ENCODE measurements around the gene BTBD17. TPM values are rescaled to one million over a fixed set of nuclear protein-coding genes. Genes with fewer than 3 reads are reported as not detected.

The BTBD17 gene
- total RNA-seq, 1 donor from 2014 or later: not detected

DNA sequence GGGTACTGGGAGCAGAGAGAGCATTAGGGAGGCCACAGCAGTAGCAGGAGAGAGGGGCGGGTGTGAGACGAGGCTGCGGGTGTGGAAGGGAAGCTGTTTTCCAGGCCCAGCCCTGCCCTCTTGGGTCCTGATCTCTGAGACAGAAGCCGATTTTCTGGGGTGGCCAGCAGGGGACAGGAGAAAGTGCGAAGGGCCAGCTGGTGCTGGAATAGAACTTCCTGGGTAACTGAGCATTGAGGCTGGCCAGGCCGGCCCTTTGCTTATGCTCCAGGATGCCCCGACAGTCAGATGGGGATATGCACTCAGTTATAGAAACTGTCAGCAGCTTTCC lies 804 bp downstream of the BTBD17 start:
- intact Hi-C loops (cut with micrococcal nuclease): no loop called here

DNA sequence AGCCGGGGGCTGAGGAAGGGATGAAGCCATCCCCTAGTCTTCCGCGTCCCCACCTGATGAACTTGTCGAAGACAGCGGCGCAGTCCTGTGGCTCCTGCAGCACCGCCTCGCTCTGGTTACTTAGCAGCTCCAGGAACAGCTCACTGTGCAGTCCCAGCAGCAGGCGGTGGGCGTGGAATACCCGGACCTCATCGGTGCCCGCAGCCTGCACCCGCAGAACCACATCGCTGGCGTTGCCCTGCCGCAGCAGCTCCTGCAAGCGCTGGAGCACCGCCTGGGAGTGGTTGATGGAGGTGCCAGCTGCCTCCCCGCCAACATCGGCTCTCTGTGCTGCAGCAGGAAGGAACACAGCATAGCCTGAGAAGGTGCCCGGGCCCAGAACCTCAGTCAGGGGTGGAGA lies 1.8 kb downstream of the BTBD17 start:
- intact Hi-C loops (cut with micrococcal nuclease): no loop called here

DNA sequence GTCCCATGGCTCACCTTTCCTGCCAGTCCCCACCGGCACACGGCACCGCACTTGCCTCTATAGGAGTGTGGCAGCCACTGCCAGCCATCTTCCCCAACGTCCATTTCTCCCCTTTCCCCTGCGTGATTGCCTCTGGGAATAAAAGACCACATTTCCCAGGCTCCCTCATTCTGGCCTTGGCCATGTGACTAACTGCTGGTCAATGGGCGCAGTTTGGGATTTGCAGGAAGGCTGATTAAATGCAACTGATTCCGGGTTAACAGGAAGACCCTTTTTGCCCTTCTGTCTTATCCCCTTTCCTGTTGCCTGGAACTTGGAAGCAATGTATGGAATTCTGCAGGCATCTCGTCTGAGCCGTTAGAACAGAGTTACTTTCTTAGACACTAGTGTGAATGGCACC lies 3.0 kb downstream of the BTBD17 start:
- intact Hi-C loops (cut with micrococcal nuclease): no loop called here

DNA sequence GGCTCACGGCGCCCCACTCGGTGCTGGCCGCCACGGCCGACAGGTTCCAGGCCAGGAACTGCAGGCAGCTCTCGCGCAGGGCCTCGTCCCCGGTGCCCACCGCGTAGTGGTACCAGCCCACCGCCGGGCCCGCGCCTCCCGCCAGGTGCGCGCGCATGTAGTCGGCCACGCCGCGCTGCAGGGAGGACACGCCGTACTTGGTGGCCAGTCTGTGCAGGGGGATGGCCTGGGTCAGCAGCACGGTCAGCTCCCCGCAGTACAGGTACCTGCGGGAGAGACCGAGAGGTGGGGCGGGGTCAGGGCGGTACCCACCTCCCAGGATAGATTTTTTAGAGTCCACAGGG lies 4.2 kb downstream of the BTBD17 start:
- intact Hi-C loops (cut with micrococcal nuclease): no loop called here

DNA sequence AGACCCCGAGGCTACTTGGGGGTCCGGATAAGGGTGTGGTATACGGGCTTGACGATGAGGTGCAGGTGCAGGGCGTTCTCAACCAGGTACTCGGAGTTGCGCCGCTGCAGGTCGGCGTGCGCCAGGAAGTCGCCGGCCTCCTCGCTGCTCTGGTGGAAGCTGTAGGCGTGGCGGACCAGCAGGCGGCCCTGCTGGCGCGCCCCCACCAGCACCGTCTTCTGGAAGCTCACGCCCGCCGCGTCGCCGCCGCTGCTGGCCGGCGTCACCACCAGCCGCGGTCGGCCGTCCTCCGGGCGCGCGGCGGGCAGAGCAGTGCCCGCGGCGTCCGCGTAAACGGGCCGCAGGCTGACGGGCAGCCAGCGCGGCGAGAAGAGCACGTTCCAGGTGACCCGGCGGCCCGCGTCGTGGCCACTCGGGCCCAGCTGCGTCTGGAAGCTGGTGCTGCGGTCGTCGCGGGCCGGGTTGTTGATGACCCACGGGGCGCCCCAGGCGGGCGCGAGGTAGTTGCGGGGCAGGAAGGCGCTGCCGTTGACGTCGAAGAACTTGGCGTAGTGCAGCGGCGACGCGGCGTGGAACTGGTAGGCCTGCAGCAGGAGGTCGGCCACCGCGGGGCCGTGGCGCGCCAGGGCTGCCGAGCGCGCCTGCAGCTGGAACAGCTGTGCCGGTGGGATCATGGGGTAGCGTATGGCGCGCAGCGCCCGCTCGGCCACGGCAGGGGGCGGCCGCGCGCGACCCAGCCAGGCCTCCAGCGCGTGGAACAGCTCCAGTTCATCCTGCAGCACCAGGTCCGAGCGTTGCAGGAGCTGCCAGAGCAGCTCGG lies 4.8 kb downstream of the BTBD17 start:
- intact Hi-C loops (cut with micrococcal nuclease): no loop called here

DNA sequence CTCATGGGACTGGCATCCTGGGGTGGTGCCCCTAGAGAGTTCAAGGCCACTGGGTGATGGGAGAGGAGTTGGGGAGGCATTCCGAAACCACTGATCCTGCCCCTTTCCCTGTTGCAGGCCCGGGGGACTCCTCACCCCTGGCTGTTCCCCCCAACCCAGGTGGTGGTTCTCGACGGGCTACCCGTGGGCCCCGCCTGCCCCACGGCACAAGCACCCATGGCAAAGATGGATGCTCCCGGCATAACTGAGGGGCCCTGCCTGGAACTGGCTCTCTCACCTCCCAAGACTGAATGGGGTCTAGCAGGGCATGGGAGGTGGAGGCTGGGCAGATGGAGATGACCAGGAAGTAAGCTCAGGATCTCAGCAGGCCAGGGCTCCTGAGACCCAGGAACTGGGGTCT lies 6.6 kb downstream of the BTBD17 start:
- intact Hi-C loops (cut with micrococcal nuclease): no loop called here

DNA sequence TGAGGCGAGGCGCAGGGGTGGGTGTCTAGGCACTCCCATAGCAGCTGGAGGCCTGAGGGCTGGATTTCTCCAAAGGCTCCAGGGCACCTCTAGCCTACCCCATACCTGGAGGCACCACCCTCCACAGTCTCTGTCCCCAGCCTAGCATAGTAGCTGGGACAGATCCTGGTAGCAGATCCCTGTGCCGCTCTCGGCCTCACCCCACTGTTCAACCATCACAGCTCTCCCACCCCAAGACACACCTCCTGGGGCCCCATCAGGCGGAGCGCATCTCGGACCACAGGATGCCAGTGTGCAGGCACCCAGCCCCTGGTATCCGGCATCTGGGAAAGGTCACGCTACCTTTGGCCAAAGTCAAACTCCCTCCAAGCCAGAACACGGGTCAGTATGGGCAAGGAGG lies 7.1 kb downstream of the BTBD17 start:
- intact Hi-C loops (cut with micrococcal nuclease): loop anchor here (1.0 kb wide), 2 partner anchors 53 to 144 kb away; no protein-coding TSS in a partner anchor

DNA sequence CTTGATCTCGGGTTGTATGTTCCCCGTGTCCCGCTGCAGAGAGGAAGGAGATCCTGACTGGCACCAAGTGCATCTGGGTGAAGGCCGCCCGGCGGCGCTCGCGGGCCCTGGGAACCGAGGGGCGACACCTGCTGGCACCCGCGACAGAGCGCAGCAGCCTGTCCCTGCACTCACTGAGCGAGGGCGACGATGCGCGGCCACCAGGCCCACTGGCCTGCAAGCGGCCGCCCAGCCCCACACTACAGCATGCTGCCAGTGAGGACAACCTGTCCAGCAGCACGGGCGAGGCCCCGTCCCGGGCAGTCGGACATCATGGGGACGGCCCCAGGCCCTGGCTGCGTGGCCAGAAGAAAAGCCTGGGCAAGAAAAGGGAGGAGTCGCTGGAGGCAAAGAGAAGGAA lies 7.5 kb downstream of the BTBD17 start:
- intact Hi-C loops (cut with micrococcal nuclease): loop anchor here (1.0 kb wide), 2 partner anchors 53 to 144 kb away; no protein-coding TSS in a partner anchor

DNA sequence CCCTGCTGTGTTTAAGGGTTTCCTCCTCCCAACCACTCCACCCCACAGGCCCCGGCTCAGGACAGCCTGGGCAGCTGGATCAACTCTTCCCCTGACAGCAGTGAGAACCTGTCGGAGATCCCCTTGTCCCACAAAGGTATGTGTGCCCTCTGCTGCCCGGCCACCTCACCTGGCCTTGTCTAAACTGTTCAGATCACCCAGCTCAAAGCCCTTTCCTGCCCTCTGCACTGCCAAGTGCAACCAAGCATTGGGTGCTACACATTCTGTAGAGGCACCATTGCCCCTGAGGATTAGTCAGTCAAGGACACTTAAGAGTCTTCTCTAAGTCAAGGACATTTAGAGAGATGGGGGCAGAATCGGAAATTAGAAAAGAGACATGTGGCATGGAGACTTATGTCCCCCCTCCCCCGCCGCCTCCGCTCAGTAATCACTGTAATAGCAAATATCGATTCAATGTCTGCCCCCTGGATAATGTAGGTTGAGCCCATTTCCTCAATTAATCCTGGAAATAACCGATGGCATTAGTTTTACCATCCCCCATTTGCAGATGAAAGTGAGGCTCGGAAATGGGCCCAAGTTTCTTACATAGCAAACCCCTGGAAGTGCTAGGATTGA lies 8.1 kb downstream of the BTBD17 start:
- intact Hi-C loops (cut with micrococcal nuclease): loop anchor here (1.0 kb wide), 2 partner anchors 52 to 143 kb away; no protein-coding TSS in a partner anchor

DNA sequence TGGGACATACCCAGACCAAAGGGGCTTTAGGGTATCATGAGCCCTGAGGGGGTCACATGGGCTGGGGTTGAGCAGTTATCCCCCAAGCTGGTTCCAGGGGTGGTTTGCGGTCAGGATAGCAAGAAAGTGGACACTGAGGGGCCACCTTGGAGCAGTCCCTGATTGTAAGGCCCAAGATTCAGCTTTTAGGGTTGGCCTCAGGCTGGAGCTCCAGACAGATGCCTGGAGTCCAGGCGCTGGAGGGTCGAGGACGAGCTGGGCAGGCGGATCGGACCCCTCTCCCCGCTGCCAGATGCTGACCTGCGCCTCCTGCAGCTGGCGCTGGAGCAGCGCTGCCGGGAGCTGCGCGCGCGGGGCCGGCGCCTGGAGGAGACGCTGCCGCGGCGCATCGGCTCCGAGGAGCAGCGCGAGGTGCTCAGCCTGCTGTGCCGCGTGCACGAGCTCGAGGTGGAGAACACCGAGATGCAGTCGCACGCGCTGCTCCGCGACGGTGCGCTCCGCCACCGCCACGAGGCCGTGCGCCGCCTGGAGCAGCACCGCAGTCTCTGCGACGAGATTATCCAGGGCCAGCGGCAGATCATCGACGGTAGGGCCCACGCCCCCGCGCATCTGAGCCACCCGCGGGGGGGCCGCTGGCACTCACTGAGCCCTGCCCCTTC lies 10.0 kb downstream of the BTBD17 start:
- intact Hi-C loops (cut with micrococcal nuclease): no loop called here

DNA sequence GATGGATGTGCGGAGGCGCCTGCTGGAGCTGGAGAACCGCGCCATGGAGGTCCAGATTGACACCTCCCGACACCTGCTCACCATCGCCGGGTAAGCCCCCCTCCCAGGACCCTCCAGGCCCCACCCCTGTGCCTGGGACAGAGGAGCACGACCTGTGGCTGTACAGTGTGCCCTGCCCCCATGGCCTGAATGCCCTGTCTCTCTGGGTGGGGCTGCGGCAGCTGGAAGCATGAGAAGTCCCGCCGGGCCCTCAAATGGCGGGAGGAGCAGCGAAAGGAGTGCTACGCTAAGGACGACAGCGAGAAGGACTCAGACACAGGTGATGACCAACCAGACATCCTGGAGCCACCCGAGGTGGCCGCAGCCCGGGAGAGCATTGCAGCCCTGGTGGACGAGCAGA lies 11.2 kb downstream of the BTBD17 start:
- intact Hi-C loops (cut with micrococcal nuclease): no loop called here

DNA sequence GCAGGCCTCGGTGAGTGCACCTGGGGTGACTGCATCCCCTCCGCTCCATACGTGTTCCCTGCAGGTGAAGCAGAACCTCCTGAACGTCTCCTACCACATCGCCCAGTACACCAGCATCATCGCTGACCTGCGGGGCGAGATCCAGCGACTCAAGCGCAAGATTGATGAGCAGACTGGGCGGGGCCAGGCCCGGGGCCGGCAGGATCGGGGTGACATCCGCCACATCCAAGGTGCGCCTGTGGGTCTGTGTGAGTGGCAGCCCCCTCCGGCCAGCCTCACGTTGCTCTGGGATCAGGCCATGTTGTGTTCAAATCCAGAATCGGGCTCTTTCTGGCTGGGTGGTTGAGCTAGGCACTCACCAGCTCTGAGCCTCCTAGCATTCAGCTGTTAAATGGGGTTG lies 12.5 kb downstream of the BTBD17 start:
- intact Hi-C loops (cut with micrococcal nuclease): no loop called here

DNA sequence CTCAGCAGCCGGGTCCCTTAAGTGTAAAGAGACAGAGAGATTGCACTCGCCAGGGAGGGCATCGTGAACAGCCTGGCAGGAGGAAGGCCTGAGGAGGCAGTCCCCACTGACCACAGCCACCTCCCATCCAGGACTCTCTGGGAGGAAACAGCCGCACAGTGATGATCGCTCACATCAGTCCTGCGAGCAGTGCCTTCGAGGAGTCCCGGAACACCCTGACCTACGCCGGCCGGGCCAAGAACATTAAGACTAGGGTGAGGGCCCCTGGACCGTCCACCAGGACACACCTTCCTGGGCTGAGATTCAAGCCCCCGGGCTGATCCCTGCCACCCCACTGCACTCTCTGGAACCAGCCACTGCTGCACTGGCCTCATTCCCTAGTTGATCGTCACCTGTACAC lies 14.0 kb downstream of the BTBD17 start:
- intact Hi-C loops (cut with micrococcal nuclease): no loop called here

DNA sequence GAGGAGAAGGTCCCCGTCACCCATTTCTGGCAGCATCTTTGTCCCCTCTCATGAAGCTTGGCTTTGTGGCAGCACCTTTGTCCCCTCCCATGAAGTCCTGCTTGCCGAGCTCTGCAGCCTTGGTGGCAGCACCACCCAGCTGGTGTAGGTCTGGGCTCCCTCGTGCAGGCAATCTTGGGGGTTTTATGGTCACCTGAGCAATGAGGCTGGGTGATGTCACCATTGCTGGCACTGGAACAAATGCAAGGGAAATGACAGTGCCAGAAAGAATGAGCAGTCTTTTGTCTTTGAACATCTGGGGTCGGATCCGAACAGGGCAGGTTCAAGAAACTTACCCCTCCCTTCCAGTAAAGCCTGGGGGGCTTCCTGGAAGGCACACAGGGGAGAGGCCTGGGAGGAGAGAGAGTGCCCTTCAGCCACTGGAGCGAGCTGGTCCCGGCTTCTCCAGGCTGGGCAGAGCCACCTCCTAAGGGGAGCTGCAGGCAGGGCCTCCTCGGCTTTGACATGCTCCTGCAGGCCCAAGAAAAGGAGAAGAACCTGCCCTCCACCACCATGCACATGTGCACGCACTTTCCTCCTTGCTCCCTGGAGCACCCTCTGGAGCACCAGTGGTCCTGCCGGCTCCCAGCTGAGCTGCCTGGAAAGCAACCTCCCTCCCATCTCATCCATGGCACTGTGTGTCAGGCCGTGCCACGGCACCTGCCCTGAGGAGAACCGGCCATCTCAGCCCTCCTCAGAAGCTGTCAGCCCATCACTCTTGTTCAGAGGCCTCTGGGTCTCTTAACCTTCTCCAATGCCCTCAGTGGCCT lies 16.0 kb downstream of the BTBD17 start:
- intact Hi-C loops (cut with micrococcal nuclease): no loop called here

DNA sequence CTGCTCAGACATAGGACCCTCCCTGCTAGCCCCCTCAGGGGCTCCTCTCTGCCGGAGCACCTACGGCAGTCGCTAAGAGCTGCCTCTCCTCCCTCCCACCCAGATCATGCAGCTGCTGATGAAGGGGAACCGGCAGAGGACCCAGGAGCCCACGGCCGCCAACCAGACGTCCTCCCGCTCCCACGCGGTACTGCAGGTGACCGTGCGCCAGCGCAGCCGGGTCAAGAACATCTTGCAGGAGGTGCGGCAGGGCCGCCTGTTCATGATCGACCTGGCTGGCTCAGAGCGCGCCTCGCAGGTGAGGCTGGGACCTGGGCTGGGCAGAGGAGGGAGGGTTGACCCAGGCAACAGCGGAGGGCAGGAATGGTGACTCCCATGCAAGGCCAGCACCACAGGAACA lies 17.0 kb downstream of the BTBD17 start:
- intact Hi-C loops (cut with micrococcal nuclease): no loop called here

DNA sequence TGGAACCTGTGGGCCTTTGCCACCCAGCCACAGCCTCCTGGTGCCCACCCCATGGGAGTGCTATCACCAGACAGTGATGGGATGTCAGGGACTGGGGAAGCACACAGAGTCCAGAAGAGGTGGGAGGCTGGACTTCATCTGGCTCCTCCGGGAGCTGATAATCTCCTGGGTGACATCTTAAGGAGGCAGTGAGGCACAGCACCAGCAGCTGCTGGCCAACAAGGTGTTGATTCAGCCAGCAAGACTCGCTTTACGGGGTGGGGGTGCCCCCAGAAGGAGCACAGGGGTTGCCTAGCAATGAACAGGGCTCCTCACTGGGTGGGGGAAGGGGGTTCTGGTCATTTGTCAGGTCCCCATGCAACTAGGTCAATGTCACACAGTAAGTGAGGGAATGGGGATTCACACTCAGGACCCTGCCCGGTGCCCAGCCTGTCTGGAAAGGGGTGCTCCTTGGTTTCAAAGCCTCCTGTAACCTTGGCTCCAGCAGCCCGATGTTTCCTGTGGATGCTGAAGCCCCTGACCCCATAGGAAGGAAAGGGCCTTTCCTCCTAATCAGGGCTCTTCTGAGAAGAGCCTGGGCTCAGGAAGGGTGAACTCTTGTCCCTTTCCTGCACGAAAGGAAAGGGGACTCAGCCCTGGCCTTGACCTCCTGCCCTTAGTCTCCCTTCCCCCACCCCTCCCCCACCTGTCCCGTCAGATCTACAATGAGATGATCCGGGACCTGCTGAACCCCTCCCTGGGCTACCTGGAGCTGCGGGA lies 18.0 kb downstream of the BTBD17 start:
- intact Hi-C loops (cut with micrococcal nuclease): no loop called here

DNA sequence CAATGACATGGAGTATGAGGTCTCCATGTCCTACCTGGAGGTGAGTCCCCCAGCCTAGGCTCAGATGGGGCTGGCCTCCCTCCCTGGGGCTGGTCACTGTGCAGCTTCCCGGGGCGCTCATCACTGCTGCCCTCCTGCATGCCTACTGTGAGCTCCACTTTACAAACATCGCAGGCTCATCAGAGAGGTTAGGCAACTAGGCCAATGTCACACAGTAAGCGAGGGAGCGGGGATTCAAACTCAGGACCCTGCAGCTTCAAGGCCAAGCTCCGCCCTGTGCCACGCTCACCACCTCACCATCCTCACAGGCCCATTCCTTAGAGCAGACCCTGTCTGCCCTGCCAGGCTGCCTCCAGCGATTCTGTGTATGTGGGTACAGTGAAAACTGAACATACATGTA lies 18.5 kb downstream of the BTBD17 start:
- intact Hi-C loops (cut with micrococcal nuclease): no loop called here

DNA sequence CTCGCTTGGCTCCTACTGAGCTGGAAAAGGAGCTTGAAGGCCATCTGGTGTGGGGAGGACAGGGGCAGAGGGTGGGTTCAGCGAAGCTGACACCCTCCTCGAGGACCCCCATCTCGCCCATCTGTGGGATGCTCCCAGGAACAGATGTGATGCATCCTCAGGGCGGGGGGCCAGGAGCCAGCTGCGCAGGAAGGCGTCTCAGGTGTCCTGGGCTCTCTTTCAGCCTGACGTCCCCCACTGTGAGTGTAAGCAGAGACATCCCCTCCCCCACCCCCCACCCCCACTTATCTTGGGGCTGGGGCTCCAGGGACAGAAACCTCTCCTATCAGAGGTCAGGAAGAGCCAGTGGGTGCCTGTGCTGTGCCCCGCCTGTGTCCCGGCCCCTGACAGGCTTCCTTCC lies 19.4 kb downstream of the BTBD17 start:
- intact Hi-C loops (cut with micrococcal nuclease): no loop called here

DNA sequence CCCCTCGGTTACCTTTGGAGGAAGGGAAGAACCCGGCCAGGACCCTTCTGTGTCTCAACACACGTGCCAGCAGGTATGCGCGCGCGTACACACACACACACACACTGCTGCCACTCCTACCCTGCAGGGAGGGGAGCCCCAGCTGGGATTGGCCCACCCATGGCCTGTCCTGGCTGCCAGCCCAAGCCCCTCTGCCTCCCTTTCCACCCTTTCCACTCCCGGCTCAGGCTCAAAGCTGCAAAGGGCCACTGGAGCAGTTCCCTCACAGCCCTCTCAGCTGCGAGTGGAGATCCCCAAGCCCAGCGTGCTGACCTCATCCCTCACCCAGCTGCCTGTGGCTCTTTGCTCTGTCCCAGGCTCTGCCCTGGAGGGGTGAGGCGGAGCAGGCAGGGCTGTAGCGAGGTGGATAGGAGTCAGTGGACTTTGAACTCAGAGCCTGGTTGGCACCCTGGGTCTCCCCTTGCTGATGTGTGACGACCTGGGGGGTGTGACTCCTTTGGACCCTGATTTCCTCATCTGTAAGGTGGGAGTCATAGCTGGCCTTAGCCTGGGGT lies 21.1 kb downstream of the BTBD17 start:
- intact Hi-C loops (cut with micrococcal nuclease): no loop called here

DNA sequence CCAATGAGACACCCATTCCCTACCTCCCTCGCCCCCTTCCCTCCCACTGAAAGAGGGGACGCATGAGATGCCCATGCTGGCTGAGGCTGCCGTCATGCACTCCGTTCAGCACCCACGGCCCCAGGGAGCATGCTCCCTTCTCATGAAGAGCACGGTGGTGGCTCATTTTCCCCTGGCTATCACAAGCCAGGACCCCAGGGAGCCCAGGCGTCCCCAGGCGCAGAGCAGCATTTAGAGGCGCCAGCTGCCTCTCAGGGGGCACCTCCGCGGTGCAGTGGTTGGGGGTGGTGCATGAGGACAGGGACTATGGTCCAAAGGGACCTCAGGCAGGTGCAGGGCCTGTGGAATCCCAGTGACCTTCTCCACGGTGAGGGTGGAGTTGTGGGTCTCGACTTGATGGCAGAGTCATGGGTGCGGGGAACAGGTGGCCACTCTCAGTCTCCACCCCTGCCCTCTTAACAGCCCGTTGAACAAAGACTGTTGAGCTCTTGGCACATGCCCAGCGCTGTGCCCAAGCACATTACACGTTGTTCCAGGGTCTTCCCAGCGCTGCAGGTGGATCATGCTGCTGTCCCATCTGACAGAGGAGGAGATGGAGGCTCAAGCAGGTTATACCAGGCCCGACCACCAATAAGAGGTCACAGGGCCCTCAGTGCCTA lies 22.0 kb downstream of the BTBD17 start:
- intact Hi-C loops (cut with micrococcal nuclease): no loop called here
